Lower leg skin (tissue), 4 donors: ENCODE data around the gene DESI1. TPM values are rescaled to one million over a fixed set of nuclear protein-coding genes. Genes with fewer than 3 reads are reported as not detected.

Experiments
- DNase-seq, 2 donors: peaks; one replicate each; pipeline ENCODE4 v3.0.0-alpha.2; 2019; ENCODE audit warnings: low spot score in 2 of 2
- H3K4me3 ChIP-seq: fragments of 200-600 bp; sonication (generic); 2 replicates; pipeline ENCODE4 v1.5.1; 2017; ENCODE audit warnings: mild to moderate bottlenecking, low read depth; ENCODE audit not compliant: poor library complexity, severe bottlenecking
- CTCF ChIP-seq, 3 donors: fragments of 450-650 bp; IDR thresholded peaks; one replicate each; pipeline ENCODE4 v1.5.1; 2016; ENCODE audit warnings: antibody characterized with exemption in 3 of 3, mild to moderate bottlenecking in 3 of 3, moderate library complexity in 2 of 3
- POLR2A ChIP-seq, 2 donors: fragments of 450-650 bp; IDR thresholded peaks; one replicate each; pipeline ENCODE4 v1.6.1; 2016 to 2017; ENCODE audit warnings: antibody characterized with exemption in 2 of 2, mild to moderate bottlenecking in 1 of 2, moderate library complexity in 1 of 2
- WGBS, 2 donors: methylation state at CpG; one replicate each; pipeline ENCODE4 v1.1.5; 2018; 5-methylcytosine and 5-hydroxymethylcytosine counted together
- intact Hi-C: fragments of 100-400 bp; cut with DNase I; formaldehyde crosslinking; loops from one replicate; pipeline ENCODE4 v1.15.0; 2023; ENCODE audit warnings: low total_unique reads
- total RNA-seq, 4 donors: library from RNA; depleted of rRNA; stranded (reverse); fragments of >200 nt; gene quantifications; one replicate each; pipeline ENCODE4 v1.1.0, GENCODE V29; 2016

The DESI1 gene
- total RNA-seq, 4 donors from 2014 or later = 16.1 to 37.8 (median 23.0) TPM

- TF ChIP-seq POLR2A (IDR thresholded peaks at IDR 0.05) (no peak), CTCF (IDR thresholded peaks at IDR 0.05) (no peak)
- intact Hi-C loops = no loop called here
Observed at GRCh38 chr22:41567512-41567768, 53.4 kb downstream of the DESI1 start.

GRCh38 chr22:41565403-41566054 is 55.3 kb downstream of the DESI1 start:
- no peak overlapping the region for H3K4me3 ChIP-seq
- DNase-seq = no peak
- TF ChIP-seq CTCF (IDR thresholded peaks at IDR 0.05) = no peak
- WGBS, 2 donors = 46 to 50% methylated on average over 8 of the region's 8 CpGs
- intact Hi-C loops = no loop called here

More at GRCh38 chr22:41567512-41567768, 53.4 kb downstream of the DESI1 start:
- H3K4me3 ChIP-seq = no peak overlapping the region
- WGBS, 2 donors = 70 to 72% methylated on average over 3 of the region's 3 CpGs
- no peak for DNase-seq

GRCh38 chr22:41564563-41564962 is 56.3 kb downstream of the DESI1 start:
- DNase-seq = no peak
- no peak overlapping the region for H3K4me3 ChIP-seq
- 89 to 91% methylated on average over 8 of the region's 8 CpGs for WGBS, 2 donors
- intact Hi-C loops = no loop called here
- TF ChIP-seq POLR2A (IDR thresholded peaks at IDR 0.05) = no peak
- TF ChIP-seq CTCF (IDR thresholded peaks at IDR 0.05) = no peak

GRCh38 chr22:41563051-41563711 is 57.7 kb downstream of the DESI1 start:
- DNase-seq = no peak
- TF ChIP-seq POLR2A (IDR thresholded peaks at IDR 0.05) = no peak
- no peak for TF ChIP-seq CTCF (IDR thresholded peaks at IDR 0.05)
- intact Hi-C loops = no loop called here
- WGBS, 2 donors = 49 to 56% methylated on average over 10 of the region's 10 CpGs
- no peak overlapping the region for H3K4me3 ChIP-seq

GRCh38 chr22:41562461-41562860 is 58.4 kb downstream of the DESI1 start:
- 73 to 78% methylated on average over 4 of the region's 4 CpGs for WGBS, 2 donors
- intact Hi-C loops = no loop called here
- DNase-seq = no peak
- no peak overlapping the region for H3K4me3 ChIP-seq
- TF ChIP-seq POLR2A (IDR thresholded peaks at IDR 0.05) = no peak
- TF ChIP-seq CTCF (IDR thresholded peaks at IDR 0.05) = no peak

- intact Hi-C loops = no loop called here
- 69 to 72% methylated on average over 5 of the region's 5 CpGs for WGBS, 2 donors
- TF ChIP-seq POLR2A (IDR thresholded peaks at IDR 0.05) (no peak), CTCF (IDR thresholded peaks at IDR 0.05) (no peak)
- DNase-seq = no peak
- H3K4me3 ChIP-seq = no peak overlapping the region
Observed at GRCh38 chr22:41561788-41562187, 59.1 kb downstream of the DESI1 start.
